RPMI7951 (cell line): ENCODE measurements around the gene RBM8A. TPM values are rescaled to one million over a fixed set of nuclear protein-coding genes. Genes with fewer than 3 reads are reported as not detected.

ENCODE experiments used
- DNase-seq: peaks from one replicate; pipeline ENCODE4 v3.0.0-alpha.2; 2012; ENCODE audit warnings: low read depth
- total RNA-seq: library from RNA; depleted of rRNA; stranded (reverse); fragments of >200 nt; shearing (Covaris generic); gene quantifications from 2 replicates; pipeline ENCODE4 v1.2.3, GENCODE V29; 2014; rRNA removed

The RBM8A gene
- total RNA-seq, 1 experiment from 2014 or later = 173 TPM

- DNase-seq = no peak
Observed at GRCh38 chr1:145884675-145885074, 42.6 kb downstream of the RBM8A start.

GRCh38 chr1:145879775-145880174, 47.5 kb downstream of the RBM8A start:
- DNase-seq = no peak

GRCh38 chr1:145878724-145879123, 48.6 kb downstream of the RBM8A start:
- DNase-seq = no peak

GRCh38 chr1:145877923-145878486, 49.3 kb downstream of the RBM8A start:
- no peak for DNase-seq

- no peak for DNase-seq
Observed at GRCh38 chr1:145874646-145875045, 52.6 kb downstream of the RBM8A start.

- DNase-seq = no peak
Observed at GRCh38 chr1:145871994-145872924, 55.0 kb downstream of the RBM8A start.

Other genes starting within 250 kb of the RBM8A start
- gene PDZK1, start 220.1 kb downstream of the RBM8A start, total RNA-seq = 5.3 and 6.1 TPM in 2 replicates
- gene CD160, start 208.0 kb downstream of the RBM8A start, total RNA-seq = not detected in 2 replicates
- gene RNF115, start 103.4 kb downstream of the RBM8A start, total RNA-seq = 9.6 and 10.2 TPM in 2 replicates
- 33.9 and 37.2 TPM in 2 replicates for gene POLR3C, start 103.3 kb downstream of the RBM8A start, total RNA-seq
- 4.3 and 5.7 TPM in 2 replicates for gene NUDT17, start 81.9 kb downstream of the RBM8A start, total RNA-seq
- 13.3 and 16.3 TPM in 2 replicates for gene PIAS3, start 68.4 kb downstream of the RBM8A start, total RNA-seq
- 0.12 TPM in 1 of 2 replicates, not detected in the other for gene ANKRD35, start 41.6 kb downstream of the RBM8A start, total RNA-seq
- gene ITGA10, start 17.4 kb downstream of the RBM8A start, total RNA-seq = 0.78 and 1.6 TPM in 2 replicates
- 20.1 and 22.8 TPM in 2 replicates for gene PEX11B, start 8.8 kb downstream of the RBM8A start, total RNA-seq
- gene LIX1L, start 30.5 kb upstream of the RBM8A start, total RNA-seq = 29.7 and 31.3 TPM in 2 replicates
- gene ANKRD34A, start 37.1 kb upstream of the RBM8A start, total RNA-seq = 1.3 and 2.0 TPM in 2 replicates
- gene POLR3GL, start 37.2 kb upstream of the RBM8A start, total RNA-seq = 16.5 and 17.1 TPM in 2 replicates
- gene TXNIP, start 69.1 kb upstream of the RBM8A start, total RNA-seq = 18.0 and 21.3 TPM in 2 replicates
- 0.12 TPM in 1 of 2 replicates, not detected in the other for gene HJV, start 94.3 kb upstream of the RBM8A start, total RNA-seq
- 0.49 and 0.84 TPM in 2 replicates for gene NBPF10, start 217.3 kb upstream of the RBM8A start, total RNA-seq